Natural killer cell treated with Interleukin-12 subunit alpha and Interleukin-12 subunit beta and Interleukin-15 and Interleukin-18, amount 100 ng/mL, for 72 hours (primary cell): ENCODE results near the gene KLHL17. TPM values are rescaled to one million over a fixed set of nuclear protein-coding genes. Genes with fewer than 3 reads are reported as not detected.

Experiments used
- ATAC-seq, 2 donors: fragments of 150-1000 bp; cut with Tn5 transposase in 1 of 2; sonication (Bioruptor Pico), chemical (Tn5 transposase) in 1 of 2; 2 replicates each; pipeline ENCODE4 v1.10.0; 2021
- DNase-seq: peaks from one replicate; pipeline ENCODE4 v3.0.0; 2022; ENCODE audit warnings: low spot score
- H3K27ac Mint-ChIP-seq, 2 donors: 1 replicate in 1 of 2; 2 replicates in 1 of 2; pipeline ENCODE4 v1.8.0; 2022; ENCODE audit warnings: mixed read lengths in 2 of 2, mild to moderate bottlenecking in 1 of 2, moderate library complexity in 1 of 2
- H3K27me3 Mint-ChIP-seq, 2 donors: 1 replicate in 1 of 2; 2 replicates in 1 of 2; pipeline ENCODE4 v1.8.0; 2022; ENCODE audit warnings: mixed read lengths in 2 of 2
- H3K36me3 Mint-ChIP-seq: one replicate; pipeline ENCODE4 v1.8.0; 2022; ENCODE audit warnings: mixed read lengths
- H3K4me1 Mint-ChIP-seq, 2 donors: 1 replicate in 1 of 2; 2 replicates in 1 of 2; pipeline ENCODE4 v1.8.0; 2022; ENCODE audit warnings: low read depth in 2 of 2, mixed read lengths in 2 of 2, mild to moderate bottlenecking in 1 of 2
- H3K4me3 Mint-ChIP-seq: one replicate; pipeline ENCODE4 v1.8.0; 2022; ENCODE audit warnings: mixed read lengths
- H3K9me3 Mint-ChIP-seq: 2 replicates; pipeline ENCODE4 v1.8.0; 2022; ENCODE audit warnings: mixed read lengths
- total RNA-seq, 2 donors: library from RNA; stranded (reverse); gene quantifications; one replicate each; pipeline ENCODE4 v1.2.3, GENCODE V29; 2022

Gene KLHL17
- total RNA-seq, 2 donors from 2014 or later: 19.0 to 27.9 TPM

GRCh38 chr1:958823-959730 is 1.3 kb upstream of the KLHL17 start, which contains the start of gene NOC2L:
Gene NOC2L (minus strand): TSS chr1:959256. CDS start chr1:959240, 16 bp downstream.
- H3K27me3 Mint-ChIP-seq: no peaks in the 10 kb centered on the region
- peak within 1 kb of the TSS; percentile 99 for H3K4me3 Mint-ChIP-seq
- H3K27ac Mint-ChIP-seq: peak within 1 kb of the TSS; percentile 66 to 77
- peaks cover 20 to 21% of the 10 kb centered on the region in 2 donors for H3K4me1 Mint-ChIP-seq
- ATAC-seq (peak; percentile 92 to 94), DNase-seq (peak; percentile 92)
- no peaks in the 10 kb centered on the region for H3K9me3 Mint-ChIP-seq
- peaks cover 5% of the 10 kb centered on the region for H3K36me3 Mint-ChIP-seq

DNA sequence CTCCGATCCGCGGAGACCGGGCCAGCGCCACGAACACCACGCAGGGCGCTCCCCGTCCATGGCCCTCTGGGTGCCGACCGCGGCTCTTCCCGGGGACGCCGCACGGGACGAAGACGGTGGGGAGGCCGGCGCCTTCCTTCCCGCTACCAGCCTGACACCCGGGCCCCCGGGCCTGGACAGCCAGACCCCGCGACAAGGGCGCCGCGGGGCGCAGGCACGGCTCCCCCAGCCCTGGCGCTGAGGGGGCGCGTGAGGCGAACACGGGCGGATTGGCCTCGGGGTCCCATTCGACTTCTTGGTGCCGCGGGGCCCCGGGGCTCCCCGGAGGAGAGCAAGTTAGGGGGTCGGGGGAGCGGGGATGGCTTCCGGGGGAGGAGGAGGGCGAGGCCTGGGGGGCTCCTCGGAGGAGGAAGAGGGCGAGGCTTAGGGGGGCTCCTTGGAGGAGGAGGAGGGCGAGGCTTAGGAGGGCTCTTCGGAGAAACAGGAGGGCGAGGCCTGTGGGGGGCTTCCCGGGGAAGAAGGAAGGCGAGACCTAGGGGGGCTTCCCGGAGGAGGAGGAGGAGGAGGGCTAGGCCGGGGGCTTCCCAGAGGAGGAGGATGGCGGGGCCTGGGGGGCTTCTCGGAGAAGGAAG is 537 bp upstream of the KLHL17 start:
- Mint-ChIP-seq H3K27me3 (no peaks in the 10 kb centered on the region), H3K27ac (peak overlapping the region in 1 of 2 donors; percentile 35), H3K4me1 (peaks cover 20 to 21% of the 10 kb centered on the region in 2 donors), H3K4me3 (peak overlapping the region; percentile 99), H3K36me3 (peaks cover 5% of the 10 kb centered on the region), H3K9me3 (no peaks in the 10 kb centered on the region)
- ATAC-seq: peak in 1 of 2 donors; percentile 1
- no peak for DNase-seq

DNA sequence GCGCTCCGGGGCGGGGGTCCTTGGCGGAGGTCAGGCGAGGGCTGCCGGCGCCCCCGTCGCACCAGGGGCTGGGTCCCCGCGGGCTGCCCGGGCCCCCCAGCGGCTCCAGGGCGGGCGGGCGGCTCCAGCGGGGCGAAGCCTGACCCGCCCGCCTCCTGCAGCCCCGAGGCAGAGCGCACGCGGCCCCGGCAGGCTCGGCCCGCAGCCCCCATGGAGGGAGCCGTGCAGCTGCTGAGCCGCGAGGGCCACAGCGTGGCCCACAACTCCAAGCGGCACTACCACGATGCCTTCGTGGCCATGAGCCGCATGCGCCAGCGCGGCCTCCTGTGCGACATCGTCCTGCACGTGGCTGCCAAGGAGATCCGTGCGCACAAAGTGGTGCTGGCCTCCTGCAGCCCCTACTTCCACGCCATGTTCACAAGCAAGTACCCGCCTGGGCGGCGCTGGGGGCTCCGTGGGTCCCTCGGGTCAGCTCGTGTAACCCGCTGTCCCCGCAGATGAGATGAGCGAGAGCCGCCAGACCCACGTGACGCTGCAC is 817 bp downstream of the KLHL17 start:
- DNase-seq (no peak), ATAC-seq (no peak)
- H3K27ac Mint-ChIP-seq: no peak overlapping the region
- peaks cover 5% of the 10 kb centered on the region for H3K36me3 Mint-ChIP-seq
- peaks cover 16 to 20% of the 10 kb centered on the region in 2 donors for H3K4me1 Mint-ChIP-seq
- peak overlapping the region; percentile 34 for H3K4me3 Mint-ChIP-seq
- no peaks in the 10 kb centered on the region for H3K27me3 Mint-ChIP-seq
- H3K9me3 Mint-ChIP-seq: no peaks in the 10 kb centered on the region

- Mint-ChIP-seq H3K27ac (no peak overlapping the region), H3K4me3 (peak overlapping the region; percentile 34), H3K27me3 (no peaks in the 10 kb centered on the region), H3K4me1 (peaks cover 8 to 11% of the 10 kb centered on the region in 2 donors), H3K9me3 (no peaks in the 10 kb centered on the region), H3K36me3 (peaks cover 2% of the 10 kb centered on the region)
- DNase-seq (no peak), ATAC-seq (no peak)
Measured at GRCh38 chr1:962381-963300, 2.3 kb downstream of the KLHL17 start.

- Mint-ChIP-seq H3K27me3 (peaks cover under 1 to 2% of the 10 kb centered on the region in 2 donors), H3K4me1 (peaks cover 4 to 5% of the 10 kb centered on the region in 2 donors), H3K9me3 (no peaks in the 10 kb centered on the region), H3K4me3 (no peak overlapping the region), H3K36me3 (no peaks in the 10 kb centered on the region), H3K27ac (no peak overlapping the region)
- no peak for DNase-seq
- no peak for ATAC-seq
Measured at GRCh38 chr1:963301-963651, 2.9 kb downstream of the KLHL17 start.

DNA sequence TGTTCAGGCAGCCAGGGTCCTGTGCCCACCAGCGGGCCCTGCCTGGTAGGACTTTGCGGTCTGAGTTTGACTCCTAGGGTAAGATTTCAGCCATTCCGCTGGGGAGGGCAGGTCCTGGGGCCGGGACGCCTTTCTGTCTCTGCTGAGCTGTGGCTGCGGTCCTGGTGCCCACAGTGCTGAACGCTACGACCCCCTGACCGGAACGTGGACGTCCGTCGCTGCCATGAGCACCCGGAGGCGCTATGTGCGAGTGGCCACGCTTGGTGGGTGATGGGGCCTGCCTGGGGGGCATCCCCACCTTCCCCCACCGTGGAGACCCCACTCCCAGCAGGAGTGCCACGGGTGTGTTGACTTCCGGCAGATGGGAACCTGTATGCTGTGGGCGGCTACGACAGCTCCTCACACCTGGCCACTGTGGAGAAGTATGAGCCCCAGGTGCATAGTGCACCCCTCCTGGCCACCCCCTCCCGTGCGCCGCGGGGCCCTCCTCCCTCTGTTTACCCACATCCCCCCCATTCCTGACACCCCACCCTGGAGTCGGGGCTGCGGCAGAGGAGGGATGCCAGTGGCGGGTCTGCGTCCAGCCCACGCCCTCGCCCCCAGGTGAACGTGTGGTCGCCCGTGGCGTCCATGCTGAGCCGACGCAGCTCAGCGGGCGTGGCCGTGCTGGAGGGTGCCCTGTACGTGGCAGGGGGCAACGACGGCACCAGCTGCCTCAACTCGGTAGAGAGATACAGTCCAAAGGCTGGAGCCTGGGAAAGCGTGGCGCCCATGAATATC is 3.6 kb downstream of the KLHL17 start:
- H3K4me1 Mint-ChIP-seq: peaks cover 0 to 4% of the 10 kb centered on the region in 2 donors
- no peak overlapping the region for H3K27ac Mint-ChIP-seq
- DNase-seq (no peak), ATAC-seq (no peak)
- peaks cover 4 to 6% of the 10 kb centered on the region in 2 donors for H3K27me3 Mint-ChIP-seq
- no peaks in the 10 kb centered on the region for H3K9me3 Mint-ChIP-seq
- H3K4me3 Mint-ChIP-seq: no peak overlapping the region
- H3K36me3 Mint-ChIP-seq: no peaks in the 10 kb centered on the region

- Mint-ChIP-seq H3K4me1 (peaks cover 0 to 4% of the 10 kb centered on the region in 2 donors), H3K27ac (no peak overlapping the region), H3K27me3 (peaks cover 7 to 12% of the 10 kb centered on the region in 2 donors), H3K36me3 (no peaks in the 10 kb centered on the region), H3K9me3 (no peaks in the 10 kb centered on the region), H3K4me3 (no peak overlapping the region)
- DNase-seq (peak; percentile 54), ATAC-seq (no peak)
Measured at GRCh38 chr1:964691-965525, 4.5 kb downstream of the KLHL17 start.

DNA sequence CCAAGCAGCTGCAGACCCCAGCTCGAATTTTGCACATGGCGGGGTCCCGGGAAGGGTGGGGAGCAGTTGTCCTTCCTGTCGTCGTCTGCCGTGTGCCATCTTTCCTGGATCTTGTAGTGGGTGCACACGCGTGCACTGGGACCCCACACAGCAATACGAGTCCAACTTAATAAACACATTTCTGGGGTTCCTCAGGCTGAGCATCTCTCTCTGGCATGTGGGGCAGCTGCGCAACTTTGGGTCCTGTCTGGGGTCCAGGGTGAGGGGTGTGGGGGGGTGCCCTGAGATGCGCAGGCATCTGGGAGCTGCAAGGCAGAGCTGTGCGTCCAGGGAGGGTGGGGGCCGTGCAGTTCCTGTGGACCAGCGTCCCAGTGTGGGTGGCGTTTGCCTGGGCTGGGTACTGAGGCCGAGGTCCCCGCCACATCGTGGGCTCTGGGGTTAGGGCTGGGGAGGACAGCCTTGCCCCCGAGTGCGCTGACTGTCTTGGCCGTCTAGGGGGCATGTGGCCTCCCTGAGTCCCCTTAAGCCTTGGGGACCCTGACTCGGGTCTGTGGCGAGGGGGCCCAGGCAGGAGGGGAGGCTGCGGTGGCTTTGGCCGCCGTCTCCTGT is 5.2 kb downstream of the KLHL17 start:
- Mint-ChIP-seq H3K27me3 (peaks cover 7 to 12% of the 10 kb centered on the region in 2 donors), H3K4me1 (peaks cover 0 to 4% of the 10 kb centered on the region in 2 donors), H3K9me3 (no peaks in the 10 kb centered on the region), H3K36me3 (no peaks in the 10 kb centered on the region), H3K27ac (no peak overlapping the region), H3K4me3 (no peak overlapping the region)
- DNase-seq (no peak), ATAC-seq (no peak)

- Mint-ChIP-seq H3K4me1 (peaks cover 0 to 4% of the 10 kb centered on the region in 2 donors), H3K4me3 (peak within 1 kb of the TSS; percentile 63), H3K27ac (no peak within 1 kb of the TSS), H3K27me3 (peaks cover 7 to 12% of the 10 kb centered on the region in 2 donors), H3K9me3 (no peaks in the 10 kb centered on the region), H3K36me3 (no peaks in the 10 kb centered on the region)
- ATAC-seq: peak; percentile 48 to 63
- peak; percentile 60 for DNase-seq
Measured at GRCh38 chr1:966135-966703, 5.8 kb downstream of the KLHL17 start, which contains the start of gene PLEKHN1. Gene PLEKHN1 (plus strand): TSS chr1:966482. CDS start chr1:966532, 50 bp downstream.

DNA sequence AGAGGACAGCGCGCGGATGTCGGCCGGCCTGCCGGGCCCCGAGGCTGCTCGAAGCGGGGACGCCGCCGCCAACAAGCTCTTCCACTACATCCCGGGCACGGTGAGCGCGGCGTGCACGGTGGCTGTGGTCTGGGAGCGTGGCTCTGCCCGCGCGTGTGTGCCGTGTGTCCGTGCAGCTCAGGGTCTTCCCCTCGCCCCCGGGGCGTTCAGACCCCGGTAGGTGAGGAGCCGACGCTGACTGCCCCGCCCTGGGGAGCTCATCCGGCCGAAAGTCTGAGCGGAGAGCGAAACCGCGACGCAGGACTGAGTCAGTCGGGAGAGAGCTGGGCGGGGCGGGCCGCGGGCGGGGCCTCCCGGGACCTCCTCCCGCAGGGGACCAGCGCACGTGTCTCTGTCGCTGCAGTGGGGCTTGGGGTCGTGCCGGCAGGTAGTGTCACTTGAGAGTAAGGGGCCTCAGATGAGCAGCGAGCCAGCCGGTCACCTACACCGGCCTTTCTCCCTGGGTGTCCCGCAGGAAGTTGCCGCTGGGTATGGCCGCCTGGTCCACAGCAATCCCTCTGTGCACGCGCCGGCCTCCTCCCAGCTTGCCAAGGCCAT is 6.4 kb downstream of the KLHL17 start:
- Mint-ChIP-seq H3K9me3 (no peaks in the 10 kb centered on the region), H3K4me3 (peak overlapping the region; percentile 63), H3K27me3 (peaks cover 9 to 12% of the 10 kb centered on the region in 2 donors), H3K4me1 (peaks cover 0 to 4% of the 10 kb centered on the region in 2 donors), H3K27ac (no peak overlapping the region), H3K36me3 (no peaks in the 10 kb centered on the region)
- ATAC-seq (peak; percentile 92 to 94), DNase-seq (peak; percentile 85)
